HL-60 (cell line): ENCODE data around the gene RBM23.
A peak's percentile ranks its signal among the peaks of the same experiment; 100 is the strongest.
"Not testable (repeated sequence)": the region's sequence is repeated elsewhere in the genome, so short reads cannot be mapped to it uniquely, and the experiment has no call there.

ENCODE experiments used
- DNase-seq, 2 experiments: peaks; one replicate each; pipeline ENCODE4 v3.0.0-alpha.2; 2010 to 2020; ENCODE audit warnings: low read depth in 1 of 2, low spot score in 1 of 2
- H3K27ac ChIP-seq: fragments of 250-450 bp; sonication (Bioruptor Pico); replicated peaks from 2 replicates; pipeline ENCODE4 v1.5.1; 2020; ENCODE audit warnings: mild to moderate bottlenecking, moderate library complexity
- H3K27me3 ChIP-seq: fragments of 250-450 bp; sonication (Bioruptor Pico); 2 replicates; pipeline ENCODE4 v1.5.1; 2021; ENCODE audit warnings: mild to moderate bottlenecking, moderate library complexity; ENCODE audit not compliant: insufficient read depth, poor library complexity, severe bottlenecking
- H3K4me3 ChIP-seq: replicated peaks from 2 replicates; pipeline ENCODE4 v1.5.1; 2011; ENCODE audit warnings: mild to moderate bottlenecking, control low read depth, low read length; ENCODE audit not compliant: insufficient read depth
- CTCF ChIP-seq: IDR thresholded peaks from one replicate; pipeline ENCODE4 v1.5.1; 2011; ENCODE audit warnings: low read length, control low read depth, inconsistent platforms; ENCODE audit not compliant: insufficient read depth
- GABPA ChIP-seq: IDR thresholded peaks from 2 replicates; pipeline ENCODE4 v1.6.1; 2012; ENCODE audit warnings: low read depth
- POLR2AphosphoS5 ChIP-seq: IDR thresholded peaks from 2 replicates; pipeline ENCODE4 v1.6.1; 2012; ENCODE audit warnings: low read depth
- REST ChIP-seq: IDR thresholded peaks from 2 replicates; pipeline ENCODE4 v1.6.1; 2012; ENCODE audit warnings: low read depth; ENCODE audit not compliant: insufficient replicate concordance
- SPI1 ChIP-seq: IDR thresholded peaks from 2 replicates; pipeline ENCODE4 v1.6.1; 2012; ENCODE audit warnings: low read depth, mild to moderate bottlenecking, borderline replicate concordance

Gene RBM23

GRCh38 chr14:22920697-22921096, 1.7 kb upstream of the RBM23 start:
- Histone ChIP-seq H3K4me3 (no peak overlapping the region), H3K27me3 (no peaks in the 10 kb centered on the region), H3K27ac (no peak overlapping the region)
- DNase-seq, result no peak
- TF ChIP-seq CTCF (no peak), REST (no peak), GABPA (no peak), POLR2AphosphoS5 (no peak), SPI1 (no peak)

- TF ChIP-seq REST, result no peak
- no peak; the same call in 1 of the 2 replicates for TF ChIP-seq POLR2AphosphoS5
- no peak for TF ChIP-seq SPI1
- DNase-seq, result no peak
- peak overlapping the region; percentile 38 for H3K4me3 ChIP-seq
- no peaks in the 10 kb centered on the region for H3K27me3 ChIP-seq
- H3K27ac ChIP-seq, result peak overlapping the region; percentile 50
These were observed 612 bp upstream of the RBM23 start for GRCh38 chr14:22919601-22919921.

- TF ChIP-seq POLR2AphosphoS5 (peak; percentile 43), REST (peak; percentile 21), SPI1 (peak; percentile 32; the same call in 1 of the 2 replicates), GABPA (0 out of 2 replicates have a peak, but pooled peaks have one; percentile 23), CTCF (no peak)
- H3K27ac ChIP-seq, result peak overlapping the region; percentile 23
- no peak overlapping the region for H3K4me3 ChIP-seq
- DNase-seq, result peak; percentile 76 to 90
- no peaks in the 10 kb centered on the region for H3K27me3 ChIP-seq
These were observed 2.9 kb downstream of the RBM23 start for GRCh38 chr14:22915886-22916521.

- H3K27me3 ChIP-seq, H3K4me3 ChIP-seq: not testable (repeated sequence)
- peak overlapping the region; percentile 23 for H3K27ac ChIP-seq
- DNase-seq, result peak in 1 of 2 experiments; percentile 30
These were observed 4.1 kb downstream of the RBM23 start for GRCh38 chr14:22914836-22915235.
